HK-2 (cell line): ENCODE results near the gene GPR160.

Experiments used
- DNase-seq: peaks from one replicate; pipeline ENCODE4 v3.0.0-alpha.2; 2018; ENCODE audit not compliant: unreplicated experiment

GPR160 gene

DNA sequence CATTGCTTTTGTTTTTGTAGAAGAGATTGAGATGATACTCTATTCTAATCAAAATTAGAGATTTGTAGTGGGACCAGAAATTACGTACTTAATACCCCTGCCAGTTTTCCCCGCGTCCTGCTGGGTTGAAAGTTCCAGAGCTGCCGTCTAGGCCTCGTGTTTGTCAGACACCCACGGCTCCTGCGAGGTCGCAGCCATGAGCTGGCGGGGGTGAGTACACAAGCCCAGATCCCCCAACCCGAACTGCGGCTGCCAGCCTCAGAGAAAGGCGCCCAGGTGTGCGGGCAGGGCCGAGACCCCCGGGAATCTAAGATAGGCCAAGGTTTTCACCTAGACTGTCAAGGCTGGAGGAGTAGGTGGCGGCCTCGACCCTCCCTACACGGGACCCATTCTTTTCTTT lies 26.3 kb downstream of the GPR160 start:
- DNase-seq, result no peak

- DNase-seq, result no peak
These were observed 37.8 kb downstream of the GPR160 start for GRCh38 chr3:170075441-170076091.

- DNase-seq, result no peak
These were observed 39.0 kb downstream of the GPR160 start for GRCh38 chr3:170076715-170077238.

DNA sequence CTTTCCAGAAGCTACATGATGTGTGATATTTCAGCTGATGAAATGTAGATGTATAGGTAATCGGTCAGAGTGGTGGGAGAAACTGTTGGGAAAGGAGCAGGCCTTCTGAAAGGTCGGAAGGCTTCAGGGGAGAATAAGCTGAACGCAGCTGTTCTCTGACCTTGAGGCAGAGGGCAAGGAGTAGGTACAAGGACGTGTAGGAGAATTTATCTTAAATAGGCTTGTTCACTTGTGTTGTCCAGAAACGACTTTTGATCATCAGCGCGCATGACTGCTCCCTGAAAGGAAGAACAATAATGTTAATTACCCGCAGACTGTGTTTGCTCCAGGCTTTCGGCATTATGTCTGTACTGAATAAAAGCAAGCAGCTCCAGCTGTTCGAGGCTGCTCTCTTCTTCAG lies 39.6 kb downstream of the GPR160 start:
- no peak for DNase-seq

GRCh38 chr3:170078620-170079281 lies 41.0 kb downstream of the GPR160 start:
- DNase-seq, result no peak

GRCh38 chr3:170079536-170080165 lies 41.9 kb downstream of the GPR160 start:
- DNase-seq, result no peak

DNA sequence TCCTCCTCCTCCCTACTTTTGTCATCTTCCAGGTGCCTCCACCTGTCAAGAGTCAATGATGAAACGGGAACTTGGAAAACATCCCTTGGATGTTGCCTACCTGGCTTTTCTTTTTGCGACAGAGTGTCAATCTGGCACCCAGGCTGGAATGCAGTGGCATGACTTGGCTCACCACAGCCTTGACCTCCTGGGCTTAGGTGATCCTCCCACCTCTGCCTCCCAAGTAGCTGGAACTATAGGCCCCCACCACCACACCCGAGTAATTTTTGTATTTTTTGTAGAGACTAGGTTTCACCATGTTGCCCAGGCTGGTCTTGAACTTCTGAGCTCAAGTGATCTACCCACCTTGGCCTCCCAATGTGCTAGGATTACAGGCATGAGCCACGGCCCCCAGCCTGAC lies 42.8 kb downstream of the GPR160 start:
- no peak for DNase-seq

DNA sequence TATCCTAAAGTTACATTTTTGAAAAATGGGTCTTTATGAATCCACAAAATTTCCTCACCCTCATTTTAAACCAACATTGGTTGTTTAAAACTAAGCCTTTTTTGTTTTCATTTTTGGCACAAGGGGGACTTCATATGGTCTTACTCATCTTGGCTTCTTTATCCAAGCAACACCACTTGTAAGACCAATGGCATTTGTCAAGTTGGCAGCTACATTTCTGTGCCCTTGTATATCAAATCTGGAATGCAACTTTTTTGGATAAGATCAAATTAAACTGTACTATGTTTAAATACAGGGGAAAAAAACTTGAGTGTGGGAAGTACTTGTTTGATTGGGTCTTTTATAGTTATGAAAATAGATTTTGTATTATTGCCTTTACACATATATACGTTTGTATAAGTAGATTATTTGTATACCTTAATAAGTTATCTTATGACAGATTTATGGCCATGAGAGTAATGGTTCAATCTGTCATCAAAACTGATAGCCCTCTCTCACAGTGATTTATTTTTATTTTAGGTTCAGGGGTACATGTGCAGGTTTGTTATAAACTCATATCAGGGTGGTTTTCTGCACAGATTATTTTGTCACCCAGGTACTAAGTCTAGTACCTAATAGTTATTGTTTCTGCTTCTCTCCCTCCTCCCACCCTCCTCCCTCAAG lies 43.4 kb downstream of the GPR160 start:
- DNase-seq, result no peak

DNA sequence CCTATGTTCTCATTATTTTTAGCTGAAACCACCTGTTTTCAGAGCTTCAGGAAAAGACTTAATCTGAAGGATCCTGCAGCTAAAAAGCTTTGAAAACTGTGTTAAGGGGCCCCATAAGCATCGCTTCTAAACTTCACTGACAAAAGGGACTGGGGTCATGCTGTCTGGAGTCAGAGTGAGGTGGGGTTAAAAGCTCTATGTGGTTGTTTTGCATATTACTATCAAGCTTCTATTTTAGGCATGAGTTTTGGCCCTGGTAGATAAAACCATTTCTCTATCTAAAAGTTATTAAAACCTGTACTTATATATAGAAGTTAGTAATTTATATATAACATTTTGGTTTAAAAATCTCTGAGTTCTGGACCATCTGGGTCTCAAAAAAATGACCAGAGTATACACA lies 45.5 kb downstream of the GPR160 start:
- no peak for DNase-seq

DNA sequence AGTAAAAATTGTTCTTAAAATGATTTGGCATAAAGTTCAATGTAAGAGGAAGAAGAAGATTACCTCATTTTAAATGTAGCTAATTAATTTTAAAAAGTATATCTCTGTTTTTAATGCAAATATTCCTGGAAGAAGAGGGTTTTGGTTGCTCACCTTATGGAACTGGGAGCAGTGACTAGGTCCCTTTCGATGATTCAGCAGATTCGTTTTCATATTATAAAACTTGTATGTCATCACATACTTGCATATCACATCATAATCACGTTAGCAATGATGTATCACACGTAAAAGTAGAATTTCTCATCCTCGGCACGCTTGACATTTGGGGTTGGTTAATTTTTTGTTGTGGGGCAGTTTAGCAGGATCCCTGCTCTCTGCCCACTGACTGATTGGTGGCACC lies 47.6 kb downstream of the GPR160 start:
- no peak for DNase-seq

- no peak for DNase-seq
These were observed 52.2 kb downstream of the GPR160 start for GRCh38 chr3:170089862-170090600.

DNA sequence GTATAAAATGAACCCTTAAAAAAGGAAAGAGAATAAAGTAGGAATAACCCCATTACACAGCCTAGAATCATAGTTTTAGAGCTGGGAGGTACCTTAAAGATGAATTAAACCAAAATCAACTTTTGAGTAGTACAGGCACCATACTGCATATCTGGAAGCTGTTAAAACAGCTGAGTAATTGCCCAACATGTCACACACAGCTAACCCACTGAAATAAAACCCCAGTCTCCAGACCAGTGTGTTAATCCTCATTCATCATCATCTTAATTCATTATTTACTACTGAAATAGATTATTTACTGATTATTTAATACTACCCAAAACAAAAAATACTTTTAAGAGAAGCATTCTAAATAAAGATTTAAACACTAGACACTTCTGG lies 52.8 kb downstream of the GPR160 start:
- DNase-seq, result no peak

DNA sequence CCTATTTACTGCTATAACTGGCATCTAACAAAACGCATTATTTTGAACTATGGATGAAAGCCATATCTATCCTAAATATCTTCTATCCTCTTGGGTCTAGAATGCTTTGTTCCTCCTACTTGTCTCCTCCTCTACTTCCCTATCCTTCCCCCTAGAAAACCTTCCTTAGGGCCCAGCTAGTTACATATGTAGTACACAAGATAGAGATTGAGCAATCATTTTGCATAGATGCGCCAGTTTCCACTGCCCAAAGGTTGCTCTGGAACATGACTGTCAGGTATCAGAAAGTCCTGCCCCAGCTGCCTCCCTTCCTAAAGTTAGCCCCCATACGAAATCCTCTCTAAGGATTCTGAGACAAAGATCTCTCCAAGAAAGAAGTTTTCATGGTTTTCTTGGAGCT lies 55.1 kb downstream of the GPR160 start:
- no peak for DNase-seq

- DNase-seq, result no peak
These were observed 58.0 kb downstream of the GPR160 start for GRCh38 chr3:170095771-170096170.

- DNase-seq, result no peak
These were observed 58.5 kb downstream of the GPR160 start for GRCh38 chr3:170096342-170096741.

DNA sequence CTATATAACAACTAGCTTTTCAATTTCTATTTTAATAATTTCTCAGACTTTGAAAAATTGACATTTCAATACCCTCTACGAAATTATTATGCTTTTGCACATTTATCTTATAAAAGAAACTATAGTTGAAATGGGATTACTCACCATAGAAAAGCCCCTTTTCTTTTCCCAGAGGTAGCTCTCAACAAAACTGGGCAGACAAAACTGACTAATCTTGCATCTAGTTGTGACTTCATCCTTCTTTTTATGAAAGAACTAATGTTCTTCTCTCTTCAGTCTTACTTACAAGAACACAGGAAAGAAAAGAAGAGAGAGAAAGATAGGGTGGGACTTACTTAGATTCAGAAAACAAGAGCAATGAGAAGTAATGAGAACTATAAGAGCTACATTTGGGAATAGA lies 61.0 kb downstream of the GPR160 start:
- DNase-seq, result no peak

DNA sequence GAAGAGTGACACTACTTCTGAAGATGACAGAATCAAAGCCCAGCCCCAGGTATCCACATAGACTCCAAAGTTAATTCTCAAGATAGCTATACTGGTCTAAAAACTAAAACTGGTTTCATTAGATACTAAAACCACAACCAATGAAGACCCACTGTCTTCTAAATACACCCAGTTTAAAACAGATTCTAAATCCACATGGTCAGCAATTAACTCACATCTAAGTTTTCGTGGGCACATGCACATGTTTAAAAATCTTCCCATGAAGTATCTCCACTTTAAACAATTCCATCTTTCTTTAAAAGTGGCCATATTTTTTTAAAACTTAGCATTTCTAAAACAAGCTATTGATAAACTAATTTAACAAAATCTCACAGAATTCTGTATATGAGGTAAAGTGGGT lies 63.1 kb downstream of the GPR160 start:
- no peak for DNase-seq

- DNase-seq, result no peak
These were observed 64.6 kb downstream of the GPR160 start for GRCh38 chr3:170102431-170102830.

DNA sequence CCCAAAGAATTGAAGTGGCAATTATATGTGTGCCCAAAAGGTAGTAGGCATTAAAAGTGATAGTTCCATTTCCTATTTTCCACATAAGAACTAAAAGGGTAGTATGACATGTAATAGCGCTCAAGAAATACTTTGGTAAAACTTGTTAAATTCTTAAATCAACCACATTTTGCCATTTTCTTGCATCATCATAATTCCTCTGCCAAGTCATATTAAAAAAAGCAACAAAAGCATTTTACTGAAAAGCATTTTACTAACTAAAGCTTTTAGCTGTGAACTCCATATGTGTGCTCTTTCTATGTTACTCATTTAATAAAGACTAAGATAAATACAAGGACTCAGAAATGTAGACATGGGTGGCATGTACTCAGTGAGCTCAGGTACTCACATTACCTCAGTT lies 70.1 kb downstream of the GPR160 start:
- no peak for DNase-seq

DNA sequence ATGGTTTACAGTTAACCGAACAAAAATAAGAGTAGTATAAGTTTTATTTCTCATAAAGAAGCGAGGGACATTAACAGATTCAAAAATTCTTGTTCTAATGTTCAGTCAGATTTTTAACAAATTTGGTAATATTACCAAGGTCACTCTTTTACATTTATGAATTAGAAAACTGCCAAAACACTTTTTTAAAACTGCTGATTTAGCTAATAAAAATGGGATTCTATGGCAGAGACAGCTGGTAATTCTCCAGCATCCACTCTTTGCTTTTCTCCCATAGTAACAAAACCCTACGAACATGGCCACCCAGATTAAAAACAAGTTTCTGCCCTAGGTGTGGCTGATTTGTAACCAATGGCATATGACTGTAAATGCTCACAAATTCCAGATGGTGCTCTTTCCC lies 71.2 kb downstream of the GPR160 start:
- no peak for DNase-seq

- DNase-seq, result no peak
These were observed 71.9 kb downstream of the GPR160 start for GRCh38 chr3:170109579-170110293.
